Astrocyte (in vitro differentiated cells and primary cell): ENCODE results near the gene TMEM204. TPM values are rescaled to one million over a fixed set of nuclear protein-coding genes. Genes with fewer than 3 reads are reported as not detected.

Experiments
- DNase-seq: peaks from one replicate; pipeline ENCODE4 v3.0.0-alpha.2; 2010; ENCODE audit warnings: low read depth
- FAIRE-seq: peaks from 2 replicates; lab custom pipeline; 2011; peaks lifted over from hg19 to GRCh38; lab: Jason Lieb, UNC
- H2AFZ ChIP-seq: 2 replicates; pipeline ENCODE4 v1.6.0; 2012; ENCODE audit warnings: low read depth, low read length, inconsistent platforms
- H3K27ac ChIP-seq: 2 replicates; pipeline ENCODE4 v1.5.1; 2011; ENCODE audit warnings: low read depth, low read length, inconsistent platforms
- H3K27me3 ChIP-seq: 2 replicates; pipeline ENCODE4 v1.6.0; 2011; ENCODE audit warnings: low read length, inconsistent platforms; ENCODE audit not compliant: insufficient read depth
- H3K36me3 ChIP-seq: 2 replicates; pipeline ENCODE4 v1.5.1; 2011; ENCODE audit warnings: low read length, inconsistent platforms; ENCODE audit not compliant: insufficient read depth
- H3K4me1 ChIP-seq: 2 replicates; pipeline ENCODE4 v1.5.1; 2011; ENCODE audit warnings: low read length, inconsistent platforms; ENCODE audit not compliant: insufficient read depth
- H3K4me2 ChIP-seq: 2 replicates; pipeline ENCODE4 v1.6.0; 2012; ENCODE audit warnings: low read length, inconsistent platforms
- H3K4me3 ChIP-seq: 2 replicates; pipeline ENCODE4 v1.5.1; 2011; ENCODE audit warnings: low read depth, mild to moderate bottlenecking, low read length, inconsistent platforms; ENCODE audit not compliant: insufficient read depth
- H3K79me2 ChIP-seq: 2 replicates; pipeline ENCODE4 v1.6.0; 2012; ENCODE audit warnings: mild to moderate bottlenecking, low read length, inconsistent platforms; ENCODE audit not compliant: insufficient read depth
- H3K9ac ChIP-seq: 2 replicates; pipeline ENCODE4 v1.6.0; 2012; ENCODE audit warnings: mild to moderate bottlenecking, low read length, inconsistent platforms
- H3K9me3 ChIP-seq: 2 replicates; pipeline ENCODE4 v1.5.1; 2012; ENCODE audit warnings: low read depth, mild to moderate bottlenecking, low read length, inconsistent platforms; ENCODE audit not compliant: insufficient read depth
- H4K20me1 ChIP-seq: 2 replicates; pipeline ENCODE4 v1.6.0; 2012; ENCODE audit warnings: low read length, inconsistent platforms; ENCODE audit not compliant: insufficient read depth
- H3K27ac Mint-ChIP-seq: one replicate; pipeline ENCODE4 v1.8.0; 2021; ENCODE audit warnings: mild to moderate bottlenecking, mixed read lengths; ENCODE audit not compliant: unreplicated experiment
- H3K27me3 Mint-ChIP-seq: one replicate; pipeline ENCODE4 v1.8.0; 2021; ENCODE audit warnings: low read depth, mixed read lengths; ENCODE audit not compliant: unreplicated experiment
- H3K36me3 Mint-ChIP-seq: one replicate; pipeline ENCODE4 v1.8.0; 2021; ENCODE audit warnings: low read depth, mixed read lengths; ENCODE audit not compliant: unreplicated experiment
- H3K4me1 Mint-ChIP-seq: one replicate; pipeline ENCODE4 v1.8.0; 2021; ENCODE audit warnings: low read depth, mixed read lengths; ENCODE audit not compliant: unreplicated experiment
- H3K4me3 Mint-ChIP-seq: one replicate; pipeline ENCODE4 v1.8.0; 2021; ENCODE audit warnings: mild to moderate bottlenecking, moderate library complexity, mixed read lengths; ENCODE audit not compliant: unreplicated experiment
- H3K9me3 Mint-ChIP-seq: one replicate; pipeline ENCODE4 v1.8.0; 2021; ENCODE audit warnings: mild to moderate bottlenecking, mixed read lengths; ENCODE audit not compliant: unreplicated experiment
- CTCF ChIP-seq: IDR thresholded peaks from 2 replicates; pipeline ENCODE4 v1.5.1; 2011; ENCODE audit warnings: low read depth, mild to moderate bottlenecking, inconsistent platforms, low read length, moderate library complexity; ENCODE audit not compliant: insufficient read depth
- EZH2 ChIP-seq: IDR thresholded peaks from 2 replicates; pipeline ENCODE4 v1.6.1; 2012; ENCODE audit warnings: mild to moderate bottlenecking, low read length, inconsistent platforms; ENCODE audit not compliant: insufficient read depth
- total RNA-seq: library from RNA; stranded (reverse); gene quantifications from 2 replicates; pipeline ENCODE4 v1.2.1, GENCODE V29; 2021

Gene TMEM204
- total RNA-seq, 1 donor from 2014 or later, result not detected

- no peak overlapping the region for H3K4me3 ChIP-seq
- no peaks in the 10 kb centered on the region for H4K20me1 ChIP-seq
- no peaks in the 10 kb centered on the region for H3K9me3 ChIP-seq
- no peaks in the 10 kb centered on the region for H3K27me3 ChIP-seq
- H3K36me3 ChIP-seq, result peaks cover 4% of the 10 kb centered on the region
- Mint-ChIP-seq H3K9me3 (no peaks in the 10 kb centered on the region), H3K4me3 (no peak overlapping the region), H3K27ac (no peak overlapping the region), H3K27me3 (no peaks in the 10 kb centered on the region), H3K36me3 (peaks cover 23% of the 10 kb centered on the region), H3K4me1 (peaks cover 5% of the 10 kb centered on the region)
- no peak overlapping the region for H3K9ac ChIP-seq
- no peak overlapping the region for H3K27ac ChIP-seq
- no peaks in the 10 kb centered on the region for H3K79me2 ChIP-seq
- no peak for DNase-seq
- H3K4me1 ChIP-seq, result no peaks in the 10 kb centered on the region
- FAIRE-seq, result no peak
- no peak overlapping the region for H2AFZ ChIP-seq
- no peak for TF ChIP-seq EZH2
- TF ChIP-seq CTCF, result no peak
- no peak overlapping the region for H3K4me2 ChIP-seq
Measured at GRCh38 chr16:1557576-1557975, 24.1 kb downstream of the TMEM204 start.

GRCh38 chr16:1559446-1559975, 26.0 kb downstream of the TMEM204 start:
- Histone ChIP-seq H4K20me1 (no peaks in the 10 kb centered on the region), H3K27me3 (no peaks in the 10 kb centered on the region), H2AFZ (no peak overlapping the region), H3K4me2 (no peak overlapping the region), H3K27ac (no peak overlapping the region), H3K9ac (no peak overlapping the region), H3K36me3 (peaks cover 4% of the 10 kb centered on the region), H3K79me2 (no peaks in the 10 kb centered on the region), H3K4me3 (no peak overlapping the region), H3K9me3 (no peaks in the 10 kb centered on the region), H3K4me1 (no peaks in the 10 kb centered on the region)
- TF ChIP-seq CTCF (no peak), EZH2 (no peak)
- no peak overlapping the region for H3K4me3 Mint-ChIP-seq
- H3K4me1 Mint-ChIP-seq, result peaks cover 5% of the 10 kb centered on the region
- DNase-seq (no peak), FAIRE-seq (no peak)
- no peaks in the 10 kb centered on the region for H3K27me3 Mint-ChIP-seq
- no peak overlapping the region for H3K27ac Mint-ChIP-seq
- no peaks in the 10 kb centered on the region for H3K9me3 Mint-ChIP-seq
- H3K36me3 Mint-ChIP-seq, result peaks cover 19% of the 10 kb centered on the region

- no peaks in the 10 kb centered on the region for H3K27me3 Mint-ChIP-seq
- H3K4me3 ChIP-seq, result no peak overlapping the region
- H3K27me3 ChIP-seq, result no peaks in the 10 kb centered on the region
- H2AFZ ChIP-seq, result no peak overlapping the region
- H3K9ac ChIP-seq, result no peak overlapping the region
- no peaks in the 10 kb centered on the region for H3K4me1 ChIP-seq
- peaks cover 17% of the 10 kb centered on the region for H3K36me3 Mint-ChIP-seq
- no peaks in the 10 kb centered on the region for H3K9me3 ChIP-seq
- H3K4me3 Mint-ChIP-seq, result no peak overlapping the region
- no peaks in the 10 kb centered on the region for H3K9me3 Mint-ChIP-seq
- FAIRE-seq, result no peak
- no peak for DNase-seq
- peaks cover 8% of the 10 kb centered on the region for H3K4me1 Mint-ChIP-seq
- H3K36me3 ChIP-seq, result peaks cover 4% of the 10 kb centered on the region
- H3K4me2 ChIP-seq, result no peak overlapping the region
- no peaks in the 10 kb centered on the region for H4K20me1 ChIP-seq
- no peak overlapping the region for H3K27ac Mint-ChIP-seq
- no peak overlapping the region for H3K27ac ChIP-seq
- no peaks in the 10 kb centered on the region for H3K79me2 ChIP-seq
- TF ChIP-seq EZH2 (no peak), CTCF (no peak)
Measured at GRCh38 chr16:1560153-1560552, 26.7 kb downstream of the TMEM204 start.
